Gastroesophageal sphincter (tissue), 4 donors: ENCODE measurements around the gene SP140. TPM values are rescaled to one million over a fixed set of nuclear protein-coding genes. Genes with fewer than 3 reads are reported as not detected.

Source experiments
- ATAC-seq: fragments of 150-250 bp; one replicate; pipeline ENCODE4 v1.9.1; 2016; ENCODE audit warnings: mild to moderate bottlenecking, moderate library complexity
- H3K27ac ChIP-seq, 4 donors: fragments of 200-600 bp; sonication (generic) in 3 of 4; 1 replicate in 3 of 4; 2 replicates in 1 of 4; pipeline ENCODE4 v1.5.1; 2016 to 2019
- H3K27me3 ChIP-seq: fragments of 200-600 bp; sonication (generic); one replicate; pipeline ENCODE4 v1.5.1; 2019
- H3K36me3 ChIP-seq, 2 donors: fragments of 200-600 bp; sonication (generic); one replicate each; pipeline ENCODE4 v1.5.1; 2019; ENCODE audit warnings: control low read depth in 1 of 2
- H3K4me1 ChIP-seq, 3 donors: fragments of 200-600 bp; sonication (generic); 1 replicate in 2 of 3; 2 replicates in 1 of 3; pipeline ENCODE4 v1.5.1; 2016 to 2019; ENCODE audit warnings: control low read depth in 2 of 3
- H3K4me3 ChIP-seq, 2 donors: fragments of 200-600 bp; sonication (generic); one replicate each; pipeline ENCODE4 v1.5.1; 2019; ENCODE audit warnings: mild to moderate bottlenecking in 1 of 2, moderate library complexity in 1 of 2
- H3K9me3 ChIP-seq, 3 donors: fragments of 200-600 bp; sonication (generic); one replicate each; pipeline ENCODE4 v1.5.1; 2017 to 2019; ENCODE audit warnings: control low read depth in 2 of 3
- EP300 ChIP-seq: sonication (generic); formaldehyde crosslinking; IDR thresholded peaks from one replicate; pipeline ENCODE4 v1.6.1; 2017; ENCODE audit warnings: antibody characterized with exemption, mild to moderate bottlenecking
- POLR2A ChIP-seq, 2 donors: fragments of 450-650 bp; IDR thresholded peaks; one replicate each; pipeline ENCODE4 v1.6.1; 2017; ENCODE audit warnings: antibody characterized with exemption in 2 of 2, mild to moderate bottlenecking in 2 of 2, moderate library complexity in 1 of 2
- POLR2AphosphoS5 ChIP-seq: sonication (generic); formaldehyde crosslinking; IDR thresholded peaks from one replicate; pipeline ENCODE4 v1.6.1; 2017; ENCODE audit warnings: antibody characterized with exemption
- WGBS, 2 donors: methylation state at CpG; one replicate each; pipeline ENCODE4 v1.1.5; 2018; ENCODE audit warnings: low coverage in 1 of 2; 5-methylcytosine and 5-hydroxymethylcytosine counted together
- total RNA-seq, 4 donors: library from RNA; depleted of rRNA; stranded (reverse); fragments of >200 nt; gene quantifications; one replicate each; pipeline ENCODE4 v1.1.0, GENCODE V29; 2016
- TF ChIP-seq, protein P1 (sequence below), 4 experiments: fragments of 200-600 bp in 2 of 4; fragments of 450-650 bp in 2 of 4; sonication (generic) in 1 of 4; IDR thresholded peaks; one replicate each; pipeline ENCODE4 v1.5.1; 2017 to 2019; ENCODE audit warnings: antibody characterized with exemption in 4 of 4, mild to moderate bottlenecking in 2 of 4, moderate library complexity in 2 of 4

Gene SP140
- total RNA-seq, 4 donors from 2014 or later, result 0.92 to 2.3 (median 2.0) TPM; not detected in 1

DNA sequence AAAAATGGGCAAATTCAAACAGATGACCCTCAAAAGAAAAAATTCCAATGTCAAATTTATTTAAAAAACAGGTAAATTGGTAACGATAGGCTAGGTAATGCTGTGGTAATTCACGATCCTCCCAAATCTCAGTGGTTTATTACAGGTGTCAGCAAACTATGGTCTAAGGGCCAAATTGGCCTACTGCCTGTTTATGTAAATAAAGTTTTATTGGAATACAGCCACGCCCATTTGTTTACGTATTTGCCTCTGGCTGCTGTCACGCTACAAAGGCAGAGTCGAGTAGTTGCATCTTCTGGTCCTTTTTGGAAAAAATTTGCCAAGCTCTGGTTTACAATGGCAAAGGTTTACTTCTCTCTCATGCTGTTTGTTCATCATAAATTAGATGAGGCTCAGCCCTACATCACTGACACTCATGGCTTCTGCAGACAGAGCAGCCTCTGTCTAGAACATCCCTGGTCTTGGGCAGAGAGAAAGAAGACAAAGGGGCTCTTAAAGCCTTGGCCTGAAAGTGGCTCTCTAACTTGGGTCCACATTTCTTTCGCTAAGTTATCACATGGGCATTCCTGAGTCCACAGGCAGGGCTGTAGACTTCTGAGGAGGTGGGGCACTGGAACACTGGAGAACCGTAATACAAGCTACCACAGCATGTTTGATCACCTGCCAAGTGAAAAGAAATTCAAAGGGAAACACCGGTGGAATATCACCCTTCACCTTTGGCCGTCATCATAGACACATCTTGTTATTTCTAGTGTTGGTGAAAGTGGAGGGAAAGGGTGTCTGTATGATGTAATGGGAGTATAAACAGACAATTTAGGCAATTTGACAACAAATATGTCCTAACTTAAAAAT lies 40.6 kb upstream of the SP140 start:
- Histone ChIP-seq H3K4me1 (no peaks in the 10 kb centered on the region), H3K4me3 (no peak overlapping the region), H3K27ac (no peak overlapping the region), H3K27me3 (no peaks in the 10 kb centered on the region), H3K36me3 (peaks cover 0 to 57% of the 10 kb centered on the region in 2 donors), H3K9me3 (no peaks in the 10 kb centered on the region)
- 73 to 79% methylated on average over 5 to 9 of the region's 10 CpGs for WGBS, 2 donors
- TF ChIP-seq POLR2A (IDR thresholded peaks at IDR 0.05), result no peak
- TF ChIP-seq EP300, result no peak
- TF ChIP-seq, protein P1, sequence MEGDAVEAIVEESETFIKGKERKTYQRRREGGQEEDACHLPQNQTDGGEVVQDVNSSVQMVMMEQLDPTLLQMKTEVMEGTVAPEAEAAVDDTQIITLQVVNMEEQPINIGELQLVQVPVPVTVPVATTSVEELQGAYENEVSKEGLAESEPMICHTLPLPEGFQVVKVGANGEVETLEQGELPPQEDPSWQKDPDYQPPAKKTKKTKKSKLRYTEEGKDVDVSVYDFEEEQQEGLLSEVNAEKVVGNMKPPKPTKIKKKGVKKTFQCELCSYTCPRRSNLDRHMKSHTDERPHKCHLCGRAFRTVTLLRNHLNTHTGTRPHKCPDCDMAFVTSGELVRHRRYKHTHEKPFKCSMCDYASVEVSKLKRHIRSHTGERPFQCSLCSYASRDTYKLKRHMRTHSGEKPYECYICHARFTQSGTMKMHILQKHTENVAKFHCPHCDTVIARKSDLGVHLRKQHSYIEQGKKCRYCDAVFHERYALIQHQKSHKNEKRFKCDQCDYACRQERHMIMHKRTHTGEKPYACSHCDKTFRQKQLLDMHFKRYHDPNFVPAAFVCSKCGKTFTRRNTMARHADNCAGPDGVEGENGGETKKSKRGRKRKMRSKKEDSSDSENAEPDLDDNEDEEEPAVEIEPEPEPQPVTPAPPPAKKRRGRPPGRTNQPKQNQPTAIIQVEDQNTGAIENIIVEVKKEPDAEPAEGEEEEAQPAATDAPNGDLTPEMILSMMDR (IDR thresholded peaks at IDR 0.05), result no peak
- TF ChIP-seq POLR2AphosphoS5, result no peak
- ATAC-seq, result no peak

DNA sequence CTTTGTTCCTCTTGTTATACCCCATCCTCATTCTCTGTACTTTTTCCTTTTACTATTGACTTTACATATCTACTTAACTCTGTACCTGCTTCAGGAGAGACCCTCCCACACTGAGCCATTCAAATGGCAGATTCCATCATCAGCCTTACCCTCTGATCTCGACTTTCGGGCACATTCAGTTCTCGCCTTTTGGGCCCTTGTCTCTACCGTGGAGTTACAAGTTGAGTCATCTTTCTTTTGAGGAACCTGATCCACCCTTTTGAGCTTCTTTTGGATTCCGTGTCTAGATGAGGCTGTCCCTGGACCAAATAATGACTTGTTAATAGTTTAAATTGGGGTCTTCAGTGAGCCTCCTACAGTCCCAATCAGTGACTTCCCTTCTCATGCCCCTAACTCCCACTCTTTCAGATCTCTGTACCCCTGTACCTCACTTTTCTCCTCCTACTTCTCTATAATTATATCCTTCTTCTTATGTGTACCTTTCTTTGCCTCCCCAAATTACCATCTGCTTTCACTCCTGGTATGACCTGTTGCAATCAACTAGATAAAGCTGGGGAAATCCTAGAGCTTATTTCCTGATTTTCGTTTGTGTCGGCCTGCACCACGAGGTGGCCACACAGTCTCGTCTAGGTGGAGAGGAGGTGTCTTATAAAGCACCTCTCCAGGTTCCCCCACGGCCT lies 23.0 kb upstream of the SP140 start:
- H3K27me3 ChIP-seq, result no peaks in the 10 kb centered on the region
- 83 to 95% methylated on average over 4 to 10 of the region's 10 CpGs for WGBS, 2 donors
- no peaks in the 10 kb centered on the region for H3K4me1 ChIP-seq
- H3K4me3 ChIP-seq, result no peak overlapping the region
- H3K36me3 ChIP-seq, result peaks cover 4 to 98% of the 10 kb centered on the region in 2 donors
- TF ChIP-seq EP300, result no peak
- TF ChIP-seq, protein P1 (IDR thresholded peaks at IDR 0.05), result no peak
- TF ChIP-seq POLR2A (IDR thresholded peaks at IDR 0.05), result no peak
- no peak for TF ChIP-seq POLR2AphosphoS5
- H3K27ac ChIP-seq, result no peak overlapping the region
- no peak for ATAC-seq
- peaks cover 0 to 7% (median 0%) of the 10 kb centered on the region in 3 donors for H3K9me3 ChIP-seq

DNA sequence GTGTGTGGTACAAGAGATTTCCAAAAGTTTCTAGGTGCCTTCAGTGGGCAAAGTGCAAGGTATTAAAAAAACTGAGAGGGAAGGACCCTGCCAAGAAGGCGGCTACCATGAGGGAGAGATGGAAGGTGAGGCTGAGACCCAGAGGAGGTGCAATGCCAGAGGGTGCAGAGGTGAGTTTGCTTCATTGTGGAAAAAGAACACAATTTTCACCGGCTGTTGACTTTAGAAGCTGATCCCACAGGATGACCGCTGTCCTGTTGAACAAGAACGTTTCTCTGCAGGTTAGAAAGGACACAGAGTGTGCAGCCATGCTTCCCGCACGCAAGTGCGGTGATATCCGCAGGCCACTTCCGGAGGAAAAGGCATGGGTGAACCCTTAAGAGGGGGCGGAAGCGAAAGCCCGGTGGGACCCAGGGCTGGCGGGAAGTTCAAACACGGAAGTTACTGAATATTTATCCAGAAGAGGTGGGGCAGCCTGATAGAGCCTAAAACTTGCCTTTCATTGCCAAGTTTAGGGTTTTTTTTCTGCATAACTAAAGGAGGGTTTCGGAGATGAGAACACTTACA lies 22.3 kb upstream of the SP140 start:
- H3K4me1 ChIP-seq, result no peaks in the 10 kb centered on the region
- TF ChIP-seq POLR2A (IDR thresholded peaks at IDR 0.05), result no peak
- H3K9me3 ChIP-seq, result peaks cover 0 to 1% (median 0%) of the 10 kb centered on the region in 3 donors
- WGBS, 2 donors, result 87 to 95% methylated on average over 9 to 13 of the region's 15 CpGs
- ATAC-seq, result no peak
- no peak overlapping the region for H3K27ac ChIP-seq
- no peak overlapping the region for H3K4me3 ChIP-seq
- no peaks in the 10 kb centered on the region for H3K27me3 ChIP-seq
- H3K36me3 ChIP-seq, result peaks cover 4 to 98% of the 10 kb centered on the region in 2 donors

DNA sequence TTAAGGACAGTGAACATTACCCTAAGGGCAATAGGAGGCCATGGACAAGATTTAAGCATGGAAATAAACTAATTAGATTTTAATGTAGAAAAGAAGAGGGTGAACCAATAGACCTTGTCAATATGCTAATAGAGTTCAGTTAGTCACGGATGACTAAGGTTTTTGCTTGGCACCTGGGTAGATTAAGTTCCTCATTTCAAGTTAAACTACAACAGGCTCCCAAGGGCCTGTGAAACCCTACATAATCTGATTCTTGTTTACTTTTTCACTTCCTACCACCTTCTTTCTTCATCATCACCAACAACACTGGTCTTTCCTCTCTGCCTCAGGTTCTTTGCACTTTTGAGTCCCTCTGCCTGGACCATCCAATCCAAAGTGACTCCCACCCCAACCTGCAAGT lies 20.5 kb upstream of the SP140 start:
- Histone ChIP-seq H3K4me1 (no peaks in the 10 kb centered on the region), H3K36me3 (peaks cover 4 to 98% of the 10 kb centered on the region in 2 donors), H3K27ac (no peak overlapping the region), H3K27me3 (no peaks in the 10 kb centered on the region), H3K9me3 (no peaks in the 10 kb centered on the region), H3K4me3 (no peak overlapping the region)
- WGBS, 2 donors, result 89 to 93% methylated on average over 1 of the region's 1 CpG
- no peak for TF ChIP-seq POLR2A (IDR thresholded peaks at IDR 0.05)
- TF ChIP-seq POLR2AphosphoS5, result no peak
- TF ChIP-seq, protein P1 (IDR thresholded peaks at IDR 0.05), result no peak
- no peak for TF ChIP-seq EP300
- no peak for ATAC-seq

DNA sequence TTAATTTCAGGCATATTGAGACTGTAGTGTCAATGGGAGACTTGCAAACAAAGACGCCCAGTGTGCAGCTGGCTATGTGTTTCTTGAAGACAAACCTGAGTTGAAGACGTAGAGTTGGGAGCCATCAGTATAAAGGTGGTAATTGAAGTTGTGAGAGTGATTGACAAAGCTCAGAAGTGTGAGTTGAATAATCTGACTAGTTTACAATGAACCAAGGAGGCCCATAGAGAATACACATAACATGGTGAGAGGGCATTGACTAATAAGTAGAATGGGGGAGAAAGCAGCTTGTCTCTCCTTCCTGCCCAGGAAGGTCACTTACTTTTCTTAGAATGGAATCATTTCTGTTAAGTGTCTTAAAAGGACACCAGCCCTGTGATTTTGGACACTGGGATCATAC lies 19.8 kb upstream of the SP140 start:
- Histone ChIP-seq H3K9me3 (no peaks in the 10 kb centered on the region), H3K27me3 (no peaks in the 10 kb centered on the region), H3K27ac (no peak overlapping the region), H3K36me3 (peaks cover 4 to 98% of the 10 kb centered on the region in 2 donors), H3K4me3 (no peak overlapping the region), H3K4me1 (no peaks in the 10 kb centered on the region)
- 88 to 92% methylated on average over 2 of the region's 2 CpGs for WGBS, 2 donors
- ATAC-seq, result no peak
- TF ChIP-seq POLR2AphosphoS5 (no peak), POLR2A (IDR thresholded peaks at IDR 0.05) (no peak), EP300 (no peak)
- TF ChIP-seq, protein P1 (IDR thresholded peaks at IDR 0.05), result no peak
